NB4 (cell line): ENCODE data around the gene TMEM170B.

ENCODE experiments used
- DNase-seq: peaks from one replicate; pipeline ENCODE4 v3.0.0; 2010; ENCODE audit warnings: low read depth
- H3K4me3 ChIP-seq: one replicate; pipeline ENCODE4 v1.5.1; 2011; ENCODE audit warnings: mild to moderate bottlenecking, low read depth, low read length, moderate library complexity
- CTCF ChIP-seq: IDR thresholded peaks from one replicate; pipeline ENCODE4 v1.5.1; 2012; ENCODE audit warnings: low read depth, low read length
- MAX ChIP-seq: IDR thresholded peaks from 2 replicates; pipeline ENCODE4 v1.6.1; 2011; ENCODE audit warnings: low read depth, low read length
- MYC ChIP-seq: IDR thresholded peaks from 2 replicates; pipeline ENCODE4 v1.6.1; 2011; ENCODE audit warnings: low read depth, low read length
- POLR2A ChIP-seq: IDR thresholded peaks from 2 replicates; pipeline ENCODE4 v1.6.1; 2011; ENCODE audit warnings: mild to moderate bottlenecking; ENCODE audit not compliant: insufficient read length; ENCODE audit errors: extremely low read depth

TMEM170B gene

GRCh38 chr6:11604836-11605506 is 67.4 kb downstream of the TMEM170B start:
- no peak for TF ChIP-seq MAX
- no peak for TF ChIP-seq POLR2A
- TF ChIP-seq MYC: no peak
- no peak for TF ChIP-seq CTCF
- peak; percentile 25 for DNase-seq

DNA sequence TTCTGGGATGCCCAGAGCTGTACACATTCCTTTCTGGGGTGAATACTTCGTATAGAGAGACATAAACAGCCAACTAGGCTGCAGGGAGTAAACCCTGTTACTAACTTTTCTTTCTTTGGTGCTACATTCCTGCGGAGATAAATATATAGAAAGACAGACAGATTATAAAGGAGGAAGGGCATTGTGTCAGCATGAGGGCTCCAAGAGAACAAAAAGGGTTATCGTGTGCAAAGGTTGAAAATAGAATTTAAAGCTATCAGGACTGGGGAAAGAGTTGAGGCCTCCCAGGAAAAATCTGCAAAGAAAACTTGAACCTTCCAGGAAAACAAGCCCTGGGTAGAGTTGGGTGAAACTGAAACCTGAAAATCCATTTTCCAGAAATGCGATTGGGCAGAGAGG is 68.0 kb downstream of the TMEM170B start:
- DNase-seq: no peak
- H3K4me3 ChIP-seq: no peak overlapping the region
- TF ChIP-seq MYC (no peak), CTCF (no peak), MAX (no peak), POLR2A (no peak)

More at GRCh38 chr6:11604836-11605506, 67.4 kb downstream of the TMEM170B start:
- no peak overlapping the region for H3K4me3 ChIP-seq

DNA sequence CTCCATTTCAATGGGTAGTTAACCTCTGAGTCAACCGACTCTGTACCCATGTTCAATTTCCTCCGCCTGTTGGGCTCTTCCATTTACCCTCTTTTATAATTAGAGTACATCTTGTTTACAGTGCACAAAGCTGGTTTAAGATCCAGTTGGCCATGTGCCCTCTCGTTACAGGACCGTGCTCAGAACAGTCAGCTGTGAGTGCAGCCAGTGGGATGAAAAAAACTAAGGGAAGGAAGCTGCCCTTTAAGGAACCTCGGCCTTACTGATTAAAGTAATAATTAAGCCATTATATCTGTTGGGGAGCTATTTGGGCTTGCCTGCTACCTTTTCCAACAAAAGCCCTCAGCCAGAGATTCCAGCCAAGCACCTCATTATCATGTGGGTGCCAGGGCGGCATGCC is 68.8 kb downstream of the TMEM170B start:
- H3K4me3 ChIP-seq: no peak overlapping the region
- no peak for DNase-seq
- TF ChIP-seq MAX (no peak), POLR2A (no peak), CTCF (no peak), MYC (no peak)

GRCh38 chr6:11607383-11607782 is 69.8 kb downstream of the TMEM170B start:
- no peak for DNase-seq
- no peak for TF ChIP-seq MYC
- no peak for TF ChIP-seq MAX
- no peak for TF ChIP-seq POLR2A
- no peak for TF ChIP-seq CTCF
- H3K4me3 ChIP-seq: no peak overlapping the region

DNA sequence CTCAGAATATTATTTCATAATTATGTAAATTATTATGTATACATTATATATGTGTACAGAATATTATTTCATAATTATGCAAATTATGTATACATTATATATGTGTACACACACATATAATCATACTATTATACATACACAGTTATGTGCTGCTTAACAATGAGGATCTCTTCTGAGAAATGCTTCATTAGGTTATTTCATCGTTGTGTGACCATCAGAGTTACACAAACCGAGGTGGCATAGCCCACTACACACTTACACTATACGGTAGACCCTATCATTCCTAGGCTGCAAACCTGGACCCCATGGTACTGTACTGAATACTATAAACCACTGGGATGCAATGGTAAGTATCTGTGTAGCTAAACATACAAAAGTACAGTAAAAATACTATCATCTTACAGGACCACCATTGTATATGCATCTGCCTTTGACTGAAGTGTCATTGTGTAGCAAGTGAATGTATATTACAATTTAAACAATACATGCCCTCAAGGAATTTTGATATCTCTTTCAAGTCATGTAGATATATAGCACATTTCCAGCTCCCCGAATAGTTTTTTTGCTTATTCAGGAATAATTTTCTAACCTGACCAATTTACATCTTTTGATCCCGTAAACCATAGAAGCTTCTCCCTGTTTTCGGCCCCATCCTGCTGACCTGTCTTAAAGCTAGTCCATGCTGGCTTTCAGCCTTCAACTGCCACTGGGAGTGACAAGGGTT is 71.2 kb downstream of the TMEM170B start:
- no peak for DNase-seq
- no peak overlapping the region for H3K4me3 ChIP-seq
- no peak for TF ChIP-seq MAX
- no peak for TF ChIP-seq MYC

DNA sequence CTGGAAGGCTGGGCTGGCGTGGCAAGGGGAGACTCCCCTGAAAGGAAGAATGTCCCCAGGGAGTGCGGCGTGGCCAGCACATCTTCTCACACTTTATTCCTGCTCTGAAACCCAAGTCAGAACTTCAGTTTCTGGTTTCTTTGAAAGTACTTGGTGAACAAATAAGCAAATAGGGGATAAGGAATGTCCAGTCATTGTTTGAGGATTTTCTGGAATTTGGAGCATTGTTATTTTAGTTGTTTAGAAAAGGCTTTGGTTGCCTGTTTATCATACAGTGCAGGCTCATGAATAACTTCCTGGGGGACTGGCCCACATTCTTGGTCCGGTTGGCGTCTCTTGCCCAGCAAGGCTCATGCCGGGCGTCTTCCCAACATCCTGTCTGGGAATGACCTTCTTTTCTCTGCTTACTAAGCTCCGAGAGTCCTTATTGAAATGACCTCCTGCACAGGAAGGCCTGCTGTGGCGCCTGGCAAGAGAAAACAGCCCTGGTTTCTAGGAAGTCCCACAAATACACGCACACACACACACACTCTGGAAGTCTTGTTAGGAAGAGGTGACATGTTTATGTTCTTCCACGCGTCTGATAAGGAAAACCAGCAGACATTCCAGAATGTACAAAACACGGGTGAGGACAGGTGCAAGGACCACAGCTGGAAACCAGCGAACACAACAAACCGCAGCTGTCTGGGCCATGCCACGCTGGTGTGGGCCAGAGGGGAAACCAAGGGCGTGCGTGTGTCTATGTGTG is 71.9 kb downstream of the TMEM170B start:
- DNase-seq: no peak
- no peak overlapping the region for H3K4me3 ChIP-seq
- TF ChIP-seq MAX: no peak
- no peak for TF ChIP-seq MYC
- no peak for TF ChIP-seq POLR2A
- TF ChIP-seq CTCF: no peak
